A673 (cell line): Measurements from ENCODE around the gene ISM2. TPM values are rescaled to one million over a fixed set of nuclear protein-coding genes. Genes with fewer than 3 reads are reported as not detected.
A peak's percentile ranks its signal among the peaks of the same experiment; 100 is the strongest.

Experiments used
- BruUV-seq: library from RNA; stranded (reverse); fragments of 400-500 nt; replicated peaks from 2 replicates; lab custom pipeline; 2021; lab: Mats Ljungman, UMichigan
- CTCF ChIA-PET: fragments of 300-600 bp; sonication (Branson Sonifier 250); formaldehyde crosslinking; loops from one replicate; lab custom pipeline; 2022; ENCODE audit warnings: antibody characterized with exemption; lab: Charles Lee
- POLR2A ChIA-PET: fragments of 300-600 bp; sonication (Branson Sonifier 250); formaldehyde crosslinking; loops from one replicate; lab custom pipeline; 2022; ENCODE audit warnings: antibody characterized with exemption; ENCODE audit not compliant: low non-redundant PET; lab: Charles Lee
- DNase-seq: peaks from one replicate; pipeline ENCODE4 v3.0.0-alpha.2; 2015; ENCODE audit warnings: low spot score
- H3K27ac ChIP-seq: fragments of 200-600 bp; sonication (generic); 2 replicates; pipeline ENCODE4 v1.5.1; 2016; ENCODE audit warnings: mixed run types, low read depth, mild to moderate bottlenecking, mixed read lengths, antibody characterized with exemption, low read length; ENCODE audit not compliant: poor library complexity, severe bottlenecking
- H3K27me3 ChIP-seq: fragments of 200-600 bp; sonication (generic); replicated peaks from 2 replicates; pipeline ENCODE4 v1.6.1; 2017; ENCODE audit warnings: mixed run types, low read depth, mild to moderate bottlenecking, mixed read lengths, antibody characterized with exemption, low read length; ENCODE audit not compliant: insufficient read depth, poor library complexity
- H3K36me3 ChIP-seq: fragments of 200-600 bp; sonication (generic); 2 replicates; pipeline ENCODE4 v1.6.1; 2016; ENCODE audit warnings: mixed run types, mild to moderate bottlenecking, mixed read lengths, antibody characterized with exemption, low read length; ENCODE audit not compliant: insufficient read depth, poor library complexity, severe bottlenecking
- H3K4me1 ChIP-seq: fragments of 200-600 bp; sonication (generic); 2 replicates; pipeline ENCODE4 v1.6.1; 2017; ENCODE audit warnings: mixed run types, mild to moderate bottlenecking, mixed read lengths, antibody characterized with exemption, low read length; ENCODE audit not compliant: insufficient read depth, poor library complexity, severe bottlenecking
- H3K4me3 ChIP-seq: fragments of 200-600 bp; sonication (generic); 2 replicates; pipeline ENCODE4 v1.5.1; 2016; ENCODE audit warnings: low read depth, mixed run types, mild to moderate bottlenecking, mixed read lengths, low read length; ENCODE audit not compliant: poor library complexity, severe bottlenecking
- H3K9me3 ChIP-seq: fragments of 200-600 bp; sonication (generic); 2 replicates; pipeline ENCODE4 v1.6.1; 2016; ENCODE audit warnings: mixed run types, low read depth, mild to moderate bottlenecking, mixed read lengths, antibody characterized with exemption, low read length; ENCODE audit not compliant: poor library complexity, severe bottlenecking
- EZH2 ChIP-seq: fragments of 200-600 bp; sonication (generic); IDR thresholded peaks from 2 replicates; pipeline ENCODE4 v1.6.1; 2017; ENCODE audit warnings: borderline replicate concordance, low read depth, mild to moderate bottlenecking, mixed read lengths, antibody characterized with exemption, low read length; ENCODE audit not compliant: poor library complexity, severe bottlenecking
- intact Hi-C: fragments of 100-400 bp; cut with micrococcal nuclease; formaldehyde crosslinking; loops from one replicate; pipeline ENCODE4 v1.10.0; 2022; ENCODE audit not compliant: unreplicated experiment
- total RNA-seq: library from RNA; stranded (reverse); gene quantifications from 2 replicates; pipeline ENCODE4 v1.2.3, GENCODE V29; 2021
- TF ChIP-seq, protein P1 (sequence below): fragments of 300-800, 200-600 bp; sonication (generic); conservative IDR thresholded peaks from 2 replicates; pipeline ENCODE4 v1.5.1; 2017; ENCODE audit warnings: low read depth, mild to moderate bottlenecking, antibody characterized with exemption, low read length, moderate library complexity, mixed read lengths

ISM2 gene
- total RNA-seq, 1 experiment from 2014 or later: 5.1 TPM

DNA sequence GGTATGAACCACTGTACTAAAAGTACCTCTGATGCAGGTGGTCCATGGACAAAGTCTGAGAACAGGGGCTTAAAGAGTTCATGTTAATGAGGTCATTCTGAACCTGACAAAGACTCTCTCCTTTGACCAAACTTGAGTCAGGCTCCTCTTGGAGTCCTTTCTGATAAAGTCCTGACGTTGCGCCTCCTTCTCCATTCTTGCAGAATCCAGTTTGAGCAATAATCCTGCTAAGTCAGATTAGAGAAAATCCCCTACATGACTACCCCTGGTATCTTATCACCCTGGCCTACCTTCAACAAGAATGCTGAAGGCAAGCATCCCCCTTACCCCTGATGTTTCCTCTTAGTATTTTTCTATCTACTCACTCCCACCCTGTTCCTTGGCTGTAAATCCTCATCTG is 46.0 kb upstream of the ISM2 start:
- BruUV-seq: no TSS peak
- Histone ChIP-seq H3K36me3 (peaks cover 5% of the 10 kb centered on the region), H3K27ac (peak overlapping the region; percentile 88), H3K27me3 (no peaks in the 10 kb centered on the region), H3K9me3 (no peaks in the 10 kb centered on the region), H3K4me3 (no peak overlapping the region), H3K4me1 (peaks cover 29% of the 10 kb centered on the region)
- DNase-seq: no peak
- TF ChIP-seq EZH2: no peak
- TF ChIP-seq, protein P1, sequence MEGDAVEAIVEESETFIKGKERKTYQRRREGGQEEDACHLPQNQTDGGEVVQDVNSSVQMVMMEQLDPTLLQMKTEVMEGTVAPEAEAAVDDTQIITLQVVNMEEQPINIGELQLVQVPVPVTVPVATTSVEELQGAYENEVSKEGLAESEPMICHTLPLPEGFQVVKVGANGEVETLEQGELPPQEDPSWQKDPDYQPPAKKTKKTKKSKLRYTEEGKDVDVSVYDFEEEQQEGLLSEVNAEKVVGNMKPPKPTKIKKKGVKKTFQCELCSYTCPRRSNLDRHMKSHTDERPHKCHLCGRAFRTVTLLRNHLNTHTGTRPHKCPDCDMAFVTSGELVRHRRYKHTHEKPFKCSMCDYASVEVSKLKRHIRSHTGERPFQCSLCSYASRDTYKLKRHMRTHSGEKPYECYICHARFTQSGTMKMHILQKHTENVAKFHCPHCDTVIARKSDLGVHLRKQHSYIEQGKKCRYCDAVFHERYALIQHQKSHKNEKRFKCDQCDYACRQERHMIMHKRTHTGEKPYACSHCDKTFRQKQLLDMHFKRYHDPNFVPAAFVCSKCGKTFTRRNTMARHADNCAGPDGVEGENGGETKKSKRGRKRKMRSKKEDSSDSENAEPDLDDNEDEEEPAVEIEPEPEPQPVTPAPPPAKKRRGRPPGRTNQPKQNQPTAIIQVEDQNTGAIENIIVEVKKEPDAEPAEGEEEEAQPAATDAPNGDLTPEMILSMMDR: no peak
- ChIA-PET CTCF (no interaction called here), POLR2A (no interaction called here)
- intact Hi-C loops: loop anchor here (10.0 kb wide), 1 partner anchor 220 kb away; the partner anchor contains the start of genes GSTZ1 and POMT2

DNA sequence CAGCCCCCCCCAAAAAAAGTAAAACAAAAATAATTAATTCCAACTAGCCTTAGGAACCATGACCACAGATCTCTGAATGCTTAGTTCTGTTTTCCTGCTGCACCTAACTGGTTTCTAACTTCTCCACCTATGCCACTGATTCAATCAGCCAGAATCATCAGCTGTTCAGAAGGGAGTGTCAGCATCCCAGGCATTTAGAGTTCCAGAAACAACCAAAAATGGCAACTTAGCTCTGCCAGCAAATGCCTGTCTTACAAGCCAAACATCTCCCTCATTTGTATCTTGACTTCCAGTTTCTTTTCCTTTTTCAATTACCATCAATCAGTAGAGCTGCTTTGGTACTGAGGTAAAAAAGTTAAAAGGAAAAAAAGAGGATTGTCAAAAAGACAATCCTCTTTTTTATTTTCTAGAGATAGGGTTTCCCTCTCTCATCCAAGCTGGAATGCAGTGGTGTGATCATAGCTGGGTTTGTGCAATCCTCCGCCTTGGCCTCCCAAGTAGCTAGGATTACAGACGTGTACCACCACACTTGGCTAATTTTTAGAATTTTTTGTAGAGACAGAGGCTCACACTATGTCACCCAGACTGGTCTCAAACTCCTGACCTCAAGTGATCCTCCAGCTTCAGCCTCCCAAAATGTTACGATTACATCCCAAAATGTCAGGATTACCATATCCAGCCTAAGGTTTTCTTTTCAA is 45.2 kb upstream of the ISM2 start:
- ChIA-PET POLR2A (no interaction called here), CTCF (no interaction called here)
- intact Hi-C loops: loop anchor here (10.0 kb wide), 1 partner anchor 219 kb away; the partner anchor contains the start of genes GSTZ1 and POMT2
- Histone ChIP-seq H3K27me3 (no peaks in the 10 kb centered on the region), H3K36me3 (peaks cover 5% of the 10 kb centered on the region), H3K4me3 (no peak overlapping the region), H3K27ac (peak overlapping the region; percentile 88), H3K9me3 (no peaks in the 10 kb centered on the region), H3K4me1 (peaks cover 29% of the 10 kb centered on the region)
- BruUV-seq: no TSS peak
- no peak for TF ChIP-seq EZH2
- TF ChIP-seq, protein P1: no peak
- no peak for DNase-seq

DNA sequence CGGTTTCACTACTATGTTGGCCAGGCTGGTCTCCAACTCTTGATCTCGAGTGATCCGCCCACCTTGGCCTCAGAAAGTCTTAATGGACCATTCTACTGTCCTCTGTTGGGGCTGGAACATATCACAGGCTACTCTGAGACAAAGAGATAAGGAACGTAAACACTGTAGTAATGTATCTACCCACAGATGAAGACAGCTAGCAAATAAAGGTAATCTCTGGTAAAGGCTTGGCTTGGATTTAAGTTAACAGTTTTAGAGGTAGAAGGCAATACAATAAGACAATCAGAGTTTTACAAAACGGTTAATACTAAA is 44.6 kb upstream of the ISM2 start:
- Histone ChIP-seq H3K27me3 (no peaks in the 10 kb centered on the region), H3K4me3 (peak overlapping the region; percentile 27), H3K36me3 (no peaks in the 10 kb centered on the region), H3K27ac (peak overlapping the region; percentile 88), H3K9me3 (no peaks in the 10 kb centered on the region), H3K4me1 (peaks cover 29% of the 10 kb centered on the region)
- intact Hi-C loops: loop anchor here (10.0 kb wide), 1 partner anchor 218 kb away; the partner anchor contains the start of genes GSTZ1 and POMT2
- BruUV-seq: no TSS peak
- POLR2A ChIA-PET: no interaction called here
- no peak for DNase-seq
- no peak for TF ChIP-seq EZH2
- TF ChIP-seq, protein P1: no peak
- CTCF ChIA-PET: interaction anchor here (1.7 kb wide), 1 partner anchor 84 kb away, joined by 5 read pairs; no protein-coding TSS in a partner anchor
